DMS53 treated with DMSO at 0.1 percent for 48 hours (cell line): Measurements from ENCODE around the gene MRPL33.

Source experiments
- DNase-seq: peaks from one replicate; lab custom pipeline; 2025; ENCODE audit not compliant: unreplicated experiment; lab: John Stamatoyannopoulos, UW

MRPL33 gene

GRCh38 chr2:27808418-27808817, 36.9 kb downstream of the MRPL33 start:
- DNase-seq = no peak

GRCh38 chr2:27808984-27809383, 37.5 kb downstream of the MRPL33 start:
- no peak for DNase-seq

- DNase-seq = no peak
Observed at GRCh38 chr2:27809761-27810241, 38.3 kb downstream of the MRPL33 start.

- DNase-seq = no peak
Observed at GRCh38 chr2:27810455-27810854, 38.9 kb downstream of the MRPL33 start.

- DNase-seq = no peak
Observed at GRCh38 chr2:27811768-27812167, 40.2 kb downstream of the MRPL33 start.

GRCh38 chr2:27814758-27815157, 43.2 kb downstream of the MRPL33 start:
- DNase-seq = no peak

DNA sequence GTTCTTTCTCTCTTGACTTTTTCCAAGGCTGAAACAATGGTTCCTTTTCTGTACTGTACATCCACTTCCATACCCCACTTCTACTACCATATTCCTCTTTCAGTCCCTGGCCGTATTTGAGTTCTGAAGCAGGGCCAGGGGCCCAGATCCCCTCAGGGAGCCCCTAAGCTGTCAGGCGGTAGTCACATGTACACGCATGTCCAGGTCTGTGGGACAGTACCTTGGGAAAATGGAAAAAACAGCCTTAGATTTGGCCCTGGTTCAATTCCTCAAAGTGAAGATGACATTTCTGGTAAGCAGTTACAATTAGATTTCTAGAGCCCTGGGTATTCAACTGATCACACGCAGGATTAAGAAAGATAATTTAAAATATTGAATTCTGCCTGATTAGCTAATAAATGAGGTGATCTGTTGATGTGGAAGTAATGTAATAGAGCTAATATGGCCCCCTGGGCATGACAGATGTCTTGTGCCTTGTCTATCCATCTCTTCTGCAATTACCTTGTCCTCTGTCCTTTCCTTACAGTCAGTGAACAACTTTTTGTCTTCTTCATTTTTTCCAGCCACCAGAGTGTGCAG, 44.4 kb downstream of the MRPL33 start:
- no peak for DNase-seq

- DNase-seq = no peak
Observed at GRCh38 chr2:27822049-27822448, 50.5 kb downstream of the MRPL33 start.

GRCh38 chr2:27823135-27823534, 51.6 kb downstream of the MRPL33 start:
- DNase-seq = no peak

GRCh38 chr2:27823569-27823968, 52.0 kb downstream of the MRPL33 start:
- no peak for DNase-seq

GRCh38 chr2:27824401-27824800, 52.9 kb downstream of the MRPL33 start:
- no peak for DNase-seq

GRCh38 chr2:27828305-27828704, 56.8 kb downstream of the MRPL33 start:
- peak; percentile 5 for DNase-seq
